NCI-H345 (cell line): ENCODE data around the gene SNX27.
A peak's percentile ranks its signal among the peaks of the same experiment; 100 is the strongest.
"Not testable (repeated sequence)": the region's sequence is repeated elsewhere in the genome, so short reads cannot be mapped to it uniquely, and the experiment has no call there.

Source experiments
- DNase-seq: peaks from one replicate; lab custom pipeline; 2025; lab: John Stamatoyannopoulos, UW

SNX27 gene

DNA sequence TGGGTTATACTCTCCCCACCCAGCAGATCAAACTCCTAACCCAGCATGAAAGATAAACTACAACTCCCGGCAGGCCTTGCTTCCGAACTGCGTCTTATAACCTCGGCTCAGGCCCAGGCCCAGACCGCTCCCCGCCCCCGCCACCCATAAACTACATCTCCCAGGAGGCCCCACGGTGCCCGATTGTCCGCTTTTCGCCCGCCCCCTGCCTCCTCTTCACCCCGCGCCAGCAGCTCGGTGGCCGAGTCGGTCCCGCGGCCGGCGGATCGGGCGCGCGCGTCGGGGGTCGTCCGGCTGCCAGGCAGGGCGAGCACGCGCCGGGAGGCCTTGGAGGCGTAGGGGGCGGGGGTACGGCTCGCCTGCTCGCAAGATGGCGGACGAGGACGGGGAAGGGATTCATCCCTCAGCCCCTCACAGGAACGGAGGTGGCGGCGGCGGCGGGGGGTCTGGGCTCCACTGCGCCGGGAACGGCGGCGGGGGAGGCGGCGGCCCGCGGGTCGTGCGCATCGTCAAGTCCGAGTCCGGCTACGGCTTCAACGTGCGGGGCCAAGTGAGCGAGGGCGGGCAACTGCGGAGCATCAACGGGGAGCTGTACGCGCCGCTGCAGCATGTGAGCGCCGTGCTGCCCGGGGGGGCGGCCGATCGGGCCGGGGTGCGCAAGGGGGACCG, at the start of gene SNX27:
TSS of gene SNX27 (plus strand) at position 219 of the 669 bp plus-strand sequence. CDS start at position 371, 152 bp downstream.
- peak; percentile 99 for DNase-seq

GRCh38 chr1:151562661-151563060, 49.2 kb upstream of the SNX27 start:
- DNase-seq = no peak

DNA sequence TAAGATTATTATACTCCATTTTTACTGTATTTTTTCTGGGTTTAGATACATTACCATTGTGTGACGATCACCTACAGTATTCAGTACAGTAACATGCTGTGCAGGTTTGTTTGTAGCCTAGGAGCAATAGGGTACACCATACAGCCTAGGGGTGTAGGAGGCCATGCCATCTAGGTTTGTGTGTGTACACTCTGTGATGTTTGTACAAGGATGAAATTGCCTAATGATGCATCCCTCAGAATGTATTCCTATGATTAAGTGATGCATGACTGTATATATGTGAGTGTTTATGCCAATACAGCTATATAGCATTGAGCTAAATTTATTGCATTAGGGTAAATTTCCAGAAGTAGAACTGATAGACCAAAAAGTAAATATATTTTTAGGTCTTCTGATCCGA, 48.5 kb upstream of the SNX27 start:
- no peak for DNase-seq

GRCh38 chr1:151565502-151566189, 46.2 kb upstream of the SNX27 start:
- DNase-seq = no peak

DNA sequence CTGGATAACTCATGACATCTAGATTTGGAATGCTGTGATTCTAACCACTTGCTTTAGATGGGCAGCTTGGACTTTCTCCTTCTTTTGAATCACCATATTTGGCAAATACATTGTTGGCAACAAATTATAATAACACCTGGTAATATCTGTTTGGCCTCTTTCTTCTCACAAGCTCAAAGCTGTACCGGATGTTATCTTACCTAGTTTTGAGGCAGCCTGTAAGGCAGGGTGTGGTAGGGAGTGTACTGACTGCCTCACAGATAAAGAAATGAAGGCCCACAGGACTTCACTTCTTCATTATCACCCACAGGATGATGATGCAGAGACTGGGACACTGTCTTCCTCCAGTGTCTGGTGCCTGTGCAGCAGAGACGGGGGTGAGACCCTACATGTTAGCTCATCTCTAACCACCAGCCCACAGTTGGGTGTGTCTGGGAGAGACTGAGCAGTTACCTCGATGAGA, 43.2 kb upstream of the SNX27 start:
- DNase-seq = no peak

- DNase-seq = peak; percentile 68
Measured at GRCh38 chr1:151570819-151571218, 41.0 kb upstream of the SNX27 start.

DNA sequence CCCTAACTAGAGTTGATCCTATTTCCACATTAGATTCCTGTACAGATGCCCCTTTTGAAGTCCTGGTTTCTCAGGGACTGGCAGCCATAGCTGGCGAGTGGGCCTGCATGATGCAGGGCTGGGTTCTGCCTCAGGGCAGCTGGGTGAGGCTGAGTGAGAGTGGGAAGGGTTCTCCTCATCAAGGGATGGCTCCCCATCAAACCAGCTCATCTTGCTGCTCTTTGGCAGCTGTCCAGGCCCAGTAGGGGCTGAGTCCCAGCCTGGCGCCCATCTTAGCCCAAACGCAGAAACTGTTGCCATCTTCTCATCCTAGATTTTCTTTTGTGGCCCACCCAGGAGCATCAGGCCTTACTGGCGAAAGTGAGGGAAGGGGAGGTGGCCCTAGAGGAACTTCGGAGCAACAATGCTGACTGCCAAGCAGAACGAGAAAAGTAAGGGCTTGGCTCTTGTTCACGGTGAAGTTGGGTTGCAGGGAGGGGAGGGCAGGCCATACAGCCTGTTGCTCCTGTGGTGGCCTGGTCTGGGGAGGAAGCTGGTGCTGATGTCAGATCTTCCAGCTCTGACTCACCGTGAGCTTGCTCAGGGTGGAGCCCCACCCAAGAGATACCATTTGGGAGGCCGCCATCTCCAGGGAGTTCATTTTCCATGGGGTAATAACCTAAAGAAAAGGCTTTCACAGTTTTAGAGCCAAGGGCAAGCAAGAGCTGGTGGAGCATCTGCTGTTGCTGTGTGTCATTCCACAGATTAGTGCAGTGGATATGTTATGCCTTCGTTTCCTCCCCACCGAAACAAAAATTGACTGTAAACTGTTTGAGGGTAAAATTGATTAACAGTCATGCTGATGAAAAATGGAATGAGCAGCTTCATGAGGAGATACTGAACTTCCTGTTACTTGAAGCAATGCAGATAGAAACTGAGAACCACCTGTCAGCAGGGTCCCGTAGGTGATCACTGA, 37.0 kb upstream of the SNX27 start:
- no peak for DNase-seq

- no peak for DNase-seq
Measured at GRCh38 chr1:151577173-151577572, 34.7 kb upstream of the SNX27 start.

GRCh38 chr1:151578941-151579340, 32.9 kb upstream of the SNX27 start:
- DNase-seq = no peak

DNA sequence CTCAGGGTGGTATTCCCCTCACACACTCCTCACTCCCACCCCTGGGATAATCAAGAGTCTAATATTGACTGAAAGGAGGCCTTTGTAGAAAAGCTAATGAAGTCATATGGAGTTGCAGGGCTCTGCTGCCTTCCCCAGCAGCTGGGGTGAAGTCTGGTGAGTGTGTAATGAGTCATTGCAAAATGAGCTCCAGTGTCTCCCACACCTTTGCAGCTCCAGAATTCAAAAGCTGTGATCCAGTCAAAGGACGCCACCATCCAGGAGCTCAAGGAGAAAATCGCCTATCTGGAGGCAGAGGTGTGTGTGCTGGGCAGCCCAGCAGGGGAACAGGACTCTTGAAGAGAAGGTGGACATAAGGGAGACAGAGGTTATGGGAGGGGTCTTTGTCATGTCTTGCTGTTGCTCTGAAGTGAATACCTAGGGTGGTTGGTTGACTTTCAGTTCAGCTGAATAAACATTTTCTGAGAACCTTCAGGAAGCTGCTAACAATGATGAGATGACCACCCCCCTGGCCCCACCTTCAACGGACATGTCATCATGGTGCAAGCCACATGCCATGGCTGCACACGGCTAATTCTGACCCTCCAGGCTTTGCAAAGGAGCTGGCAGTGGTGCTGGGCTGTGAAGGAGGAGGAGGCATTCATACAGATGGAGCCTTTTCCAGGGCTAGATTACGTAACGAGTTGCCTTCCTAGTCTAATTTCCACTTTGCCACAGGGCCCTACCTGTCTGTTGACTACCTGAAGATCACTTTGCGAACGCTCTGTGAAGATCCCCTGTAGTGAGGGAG, 32.2 kb upstream of the SNX27 start:
- no peak for DNase-seq

- no peak for DNase-seq
Measured at GRCh38 chr1:151581451-151581850, 30.4 kb upstream of the SNX27 start.

DNA sequence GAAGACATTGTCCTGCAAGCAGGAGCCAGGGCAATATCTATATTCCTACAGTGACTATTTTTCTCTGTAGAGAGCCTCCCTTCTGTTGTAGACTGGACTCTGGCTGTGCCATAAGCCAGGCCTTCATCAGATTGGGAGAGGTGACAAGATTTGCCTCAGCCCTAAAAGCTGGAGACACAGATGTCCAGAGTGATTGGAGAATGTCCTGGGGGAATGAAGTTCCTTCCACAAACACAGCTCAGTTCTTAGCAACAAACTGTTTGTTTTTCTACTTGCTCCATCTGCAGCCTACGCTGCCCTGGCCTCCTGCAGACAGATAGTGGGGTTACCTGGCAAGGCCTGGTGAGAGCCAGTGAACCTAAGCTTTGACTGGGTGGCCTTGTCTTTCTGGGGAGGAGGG, 29.9 kb upstream of the SNX27 start:
- DNase-seq = no peak

DNA sequence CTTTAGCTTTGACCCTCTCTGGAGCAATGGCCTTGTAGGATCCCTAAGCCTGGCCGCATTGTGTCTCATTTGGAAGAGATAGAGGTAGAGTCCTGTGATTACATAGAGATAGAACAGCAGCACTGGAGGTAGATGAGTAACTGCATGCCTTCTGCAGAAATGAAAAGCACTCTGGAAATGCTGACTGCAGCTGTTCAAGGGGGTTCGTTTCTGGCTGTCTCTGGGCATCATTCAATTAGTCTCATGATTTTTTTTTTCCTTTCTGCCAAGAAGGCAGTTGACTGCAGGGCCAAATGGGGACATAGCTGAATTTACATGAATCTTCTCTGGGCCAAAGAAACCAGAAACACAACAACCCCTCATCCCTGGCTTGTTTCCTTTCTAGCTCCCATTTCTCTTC, 28.1 kb upstream of the SNX27 start:
- no peak for DNase-seq

- DNase-seq = no peak
Measured at GRCh38 chr1:151584278-151584677, 27.6 kb upstream of the SNX27 start.

- no peak for DNase-seq
Measured at GRCh38 chr1:151584780-151585179, 27.1 kb upstream of the SNX27 start.

- DNase-seq = no peak
Measured at GRCh38 chr1:151585622-151586021, 26.2 kb upstream of the SNX27 start.

DNA sequence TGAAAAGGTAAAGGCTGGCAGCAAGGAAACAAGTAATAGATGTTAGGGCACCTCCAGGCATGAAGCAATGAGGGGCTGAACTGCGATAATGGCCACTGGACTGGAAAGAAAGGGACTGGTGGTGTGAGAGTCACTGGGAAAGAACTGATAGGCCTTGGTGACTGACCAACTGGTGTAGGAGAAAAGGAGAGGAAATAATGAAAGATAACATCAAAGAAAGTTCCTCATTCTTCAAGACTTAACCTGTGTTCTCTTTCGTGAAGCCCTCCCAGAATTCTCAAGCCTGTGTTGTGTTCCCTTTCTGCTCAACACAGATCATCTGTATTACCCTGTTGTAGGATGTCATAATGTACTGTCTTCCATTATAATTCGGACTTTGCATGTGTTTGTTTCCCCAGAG, 20.9 kb upstream of the SNX27 start:
- DNase-seq = no peak

DNA sequence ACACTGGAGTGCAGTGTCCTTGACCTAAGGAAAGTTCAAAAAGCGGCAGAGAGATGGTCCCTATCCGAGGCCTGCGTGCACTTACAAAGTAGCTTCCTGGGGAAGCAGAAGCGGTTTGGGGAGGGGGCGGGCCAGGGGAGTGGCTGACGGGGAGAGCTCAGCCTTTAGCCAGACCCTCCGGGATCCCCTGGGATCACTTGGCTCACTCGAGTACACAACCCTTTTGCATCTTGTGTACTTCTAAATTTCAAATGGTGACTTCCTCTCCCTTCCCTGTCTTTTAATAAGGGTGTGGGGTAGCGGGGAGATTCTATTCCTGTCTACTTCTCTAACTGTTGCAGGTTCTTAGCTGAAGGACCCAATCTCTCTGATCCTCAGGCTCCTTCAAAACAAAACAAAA, 18.1 kb upstream of the SNX27 start:
- peak; percentile 59 for DNase-seq

- DNase-seq = peak; percentile 95
Measured at GRCh38 chr1:151594143-151594625, 17.7 kb upstream of the SNX27 start.

DNA sequence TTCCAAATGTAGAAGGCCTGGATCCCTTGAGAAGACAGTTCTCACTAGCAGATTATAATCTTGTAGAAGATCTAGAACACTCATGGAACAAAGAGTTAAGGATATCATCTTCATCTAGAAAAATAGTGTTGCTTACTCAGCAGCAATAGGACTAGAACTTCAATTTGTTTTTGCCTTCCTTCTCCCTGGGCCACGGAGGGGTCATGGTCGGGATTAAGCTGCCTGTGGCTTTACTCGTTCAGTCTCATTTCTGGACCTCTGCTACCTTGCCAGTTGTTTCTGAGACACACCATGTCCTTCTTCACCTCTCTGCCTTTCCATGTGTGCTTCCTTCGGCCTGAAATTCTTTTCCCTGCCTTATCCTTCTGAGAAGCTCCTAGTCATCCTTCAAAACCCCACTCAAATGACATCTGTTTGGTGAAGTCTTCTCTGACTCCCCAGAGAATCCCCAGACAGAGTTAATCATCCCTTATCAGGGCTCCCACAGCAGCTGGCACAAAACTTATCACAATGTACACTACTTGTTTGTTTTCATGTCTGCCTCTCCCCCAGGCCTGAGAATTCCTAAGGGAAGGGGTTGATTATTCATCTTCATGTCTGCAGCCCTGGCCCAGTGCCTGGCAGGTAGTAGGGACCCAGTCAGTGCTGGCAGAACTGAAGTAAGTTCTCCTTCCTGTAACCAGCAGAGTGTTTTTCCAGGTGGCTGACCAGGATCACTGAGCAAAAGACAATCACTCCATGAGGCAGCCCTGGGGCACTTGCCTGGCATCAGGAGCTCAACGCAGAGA, 15.5 kb upstream of the SNX27 start:
- peak; percentile 48 for DNase-seq

- DNase-seq = not testable (repeated sequence)
Measured at GRCh38 chr1:151602550-151602949, 9.3 kb upstream of the SNX27 start.
